ENCODE measurements around the gene C4orf50. TPM values are rescaled to one million over a fixed set of nuclear protein-coding genes. Genes with fewer than 3 reads are reported as not detected.
"Not testable (repeated sequence)": the region's sequence is repeated elsewhere in the genome, so short reads cannot be mapped to it uniquely, and the experiment has no call there.

The C4orf50 gene
- total RNA-seq, 3 donors from 2014 or later = 0.07 to 0.73 (median 0.09) TPM

DNA sequence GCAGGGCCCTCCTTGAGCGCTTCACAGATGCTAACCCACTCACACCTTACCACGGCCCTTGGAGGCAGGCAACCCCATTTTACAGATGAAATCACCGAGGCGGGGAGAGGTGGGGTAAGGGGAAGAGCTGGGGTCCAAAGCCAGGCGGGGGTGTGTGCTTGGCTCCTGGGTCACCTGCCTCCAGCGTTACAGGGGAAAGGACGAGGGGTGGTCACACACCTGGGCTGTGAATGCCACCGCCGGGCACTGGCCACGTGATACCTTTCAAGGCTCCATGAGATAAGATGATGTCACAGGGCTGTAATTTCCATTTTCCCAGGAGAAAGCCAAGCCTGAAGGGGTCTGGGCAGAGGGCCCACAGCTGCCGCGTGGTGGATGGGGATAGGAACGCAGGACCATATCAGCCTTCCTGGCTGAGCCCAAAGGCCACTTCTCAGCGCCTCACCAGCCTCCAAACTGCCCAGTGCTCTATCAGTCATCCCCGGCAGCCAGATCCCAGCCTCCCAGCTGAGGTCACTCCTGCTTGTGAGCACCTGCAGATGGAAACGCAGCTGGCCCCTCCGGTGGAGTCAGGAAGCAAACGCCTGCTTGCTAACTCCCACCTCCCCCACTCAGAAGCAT is 62.9 kb downstream of the C4orf50 start:
- DNase-seq (no peak), ATAC-seq (no peak)
- intact Hi-C loops (cut with DNase I, micrococcal nuclease) = no loop called here
- H3K36me3 ChIP-seq (ENCODE audit: low read depth) = no peaks in the 10 kb centered on the region
- TF ChIP-seq, protein P1, sequence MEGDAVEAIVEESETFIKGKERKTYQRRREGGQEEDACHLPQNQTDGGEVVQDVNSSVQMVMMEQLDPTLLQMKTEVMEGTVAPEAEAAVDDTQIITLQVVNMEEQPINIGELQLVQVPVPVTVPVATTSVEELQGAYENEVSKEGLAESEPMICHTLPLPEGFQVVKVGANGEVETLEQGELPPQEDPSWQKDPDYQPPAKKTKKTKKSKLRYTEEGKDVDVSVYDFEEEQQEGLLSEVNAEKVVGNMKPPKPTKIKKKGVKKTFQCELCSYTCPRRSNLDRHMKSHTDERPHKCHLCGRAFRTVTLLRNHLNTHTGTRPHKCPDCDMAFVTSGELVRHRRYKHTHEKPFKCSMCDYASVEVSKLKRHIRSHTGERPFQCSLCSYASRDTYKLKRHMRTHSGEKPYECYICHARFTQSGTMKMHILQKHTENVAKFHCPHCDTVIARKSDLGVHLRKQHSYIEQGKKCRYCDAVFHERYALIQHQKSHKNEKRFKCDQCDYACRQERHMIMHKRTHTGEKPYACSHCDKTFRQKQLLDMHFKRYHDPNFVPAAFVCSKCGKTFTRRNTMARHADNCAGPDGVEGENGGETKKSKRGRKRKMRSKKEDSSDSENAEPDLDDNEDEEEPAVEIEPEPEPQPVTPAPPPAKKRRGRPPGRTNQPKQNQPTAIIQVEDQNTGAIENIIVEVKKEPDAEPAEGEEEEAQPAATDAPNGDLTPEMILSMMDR (IDR thresholded peaks at IDR 0.05) = no peak
- no peaks in the 10 kb centered on the region for H3K9me3 ChIP-seq
- no peaks in the 10 kb centered on the region for H3K4me1 ChIP-seq (ENCODE audit: low read depth)
- no peak overlapping the region for H3K4me3 ChIP-seq

DNA sequence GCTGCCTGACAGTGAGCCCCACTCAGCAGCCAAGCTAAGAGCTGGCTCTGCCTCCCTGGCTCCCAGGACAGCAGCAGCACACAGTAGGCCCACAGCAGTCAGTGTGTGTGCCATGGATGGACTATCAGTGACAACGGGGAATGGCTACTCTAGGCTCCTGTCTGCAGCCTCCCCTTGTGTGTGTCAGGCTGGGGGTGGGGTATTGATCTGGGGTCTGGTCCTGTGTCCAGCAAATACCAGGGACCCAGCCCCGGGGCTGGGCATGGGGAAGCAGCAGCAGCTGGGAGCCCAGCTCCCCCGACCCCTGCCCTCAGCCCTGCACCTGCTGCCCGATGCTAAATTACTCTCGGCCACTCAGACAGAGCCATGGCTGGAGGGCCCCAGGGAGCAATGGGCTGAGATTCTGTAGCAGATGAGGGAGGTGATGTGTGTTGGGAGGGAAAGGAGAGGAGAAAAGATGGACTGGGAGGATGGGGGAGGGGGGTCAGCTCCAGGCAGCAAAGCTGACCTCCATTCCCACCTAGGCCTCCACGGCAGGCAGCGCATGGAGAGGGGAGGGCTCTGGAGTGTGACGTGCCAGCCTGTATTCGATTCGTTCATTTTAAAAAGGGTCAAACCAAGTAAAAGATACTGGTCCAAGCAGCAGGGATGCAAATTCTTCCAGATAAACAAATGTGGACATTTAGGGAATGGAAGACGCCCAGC is 64.0 kb downstream of the C4orf50 start:
- Histone ChIP-seq H3K4me3 (no peak overlapping the region), H3K4me1 (ENCODE audit: low read depth) (no peaks in the 10 kb centered on the region), H3K36me3 (ENCODE audit: low read depth) (no peaks in the 10 kb centered on the region), H3K9me3 (no peaks in the 10 kb centered on the region)
- ATAC-seq (no peak), DNase-seq (no peak)
- TF ChIP-seq, protein P1 (IDR thresholded peaks at IDR 0.05) = no peak
- intact Hi-C loops (cut with DNase I, micrococcal nuclease) = no loop called here

DNA sequence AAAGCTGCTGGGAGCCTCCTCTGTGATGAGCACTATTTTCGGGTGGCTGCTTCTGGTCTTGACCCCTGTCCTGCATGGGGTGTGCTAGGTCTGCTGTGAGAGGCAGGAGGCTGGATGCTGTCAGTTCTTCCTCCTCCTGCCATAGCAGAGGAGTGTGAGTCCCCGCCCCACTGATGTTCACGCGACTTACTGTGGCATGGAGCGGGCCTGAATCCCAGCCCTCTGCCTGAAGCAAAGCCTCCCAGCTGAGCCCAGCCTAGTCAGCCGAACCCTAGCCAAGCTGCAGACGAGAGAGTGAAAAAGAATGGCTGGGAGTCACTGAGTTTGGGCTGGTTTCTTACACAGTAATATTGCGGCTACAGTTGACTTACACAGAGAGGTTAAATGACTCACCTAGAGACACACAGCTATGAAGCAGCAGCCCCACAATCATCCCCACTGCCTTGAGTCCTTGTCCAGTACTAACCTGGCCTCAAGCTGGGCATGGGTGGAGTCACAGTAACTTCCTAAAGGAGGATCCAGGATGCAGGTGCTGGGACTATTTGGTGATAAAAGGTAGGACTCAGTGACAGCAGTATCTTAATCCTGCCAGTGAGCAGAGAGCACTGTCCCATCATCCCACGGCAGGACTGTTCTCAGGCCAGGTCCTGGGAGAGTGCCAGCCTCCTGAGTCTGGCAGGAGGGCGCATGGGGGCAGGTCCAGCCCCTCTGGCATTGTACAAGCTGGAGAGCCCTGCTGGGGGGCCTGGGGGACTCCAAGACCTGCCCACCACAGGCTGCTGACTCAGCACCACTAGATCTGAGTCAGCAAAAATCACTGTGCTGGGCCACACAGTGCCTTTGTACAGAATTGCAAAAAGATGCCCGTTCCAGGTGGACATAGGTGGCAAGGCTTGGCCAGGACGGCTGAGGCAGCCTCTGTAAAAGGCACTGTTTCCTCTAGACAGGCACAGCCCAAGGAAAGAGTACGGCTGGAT is 65.0 kb downstream of the C4orf50 start:
- DNase-seq (no peak), ATAC-seq (no peak)
- TF ChIP-seq, protein P1 (IDR thresholded peaks at IDR 0.05) = no peak
- Histone ChIP-seq H3K36me3 (ENCODE audit: low read depth) (no peaks in the 10 kb centered on the region), H3K9me3 (no peaks in the 10 kb centered on the region), H3K4me3 (no peak overlapping the region), H3K4me1 (ENCODE audit: low read depth) (no peaks in the 10 kb centered on the region)
- intact Hi-C loops (cut with DNase I, micrococcal nuclease) = no loop called here

DNA sequence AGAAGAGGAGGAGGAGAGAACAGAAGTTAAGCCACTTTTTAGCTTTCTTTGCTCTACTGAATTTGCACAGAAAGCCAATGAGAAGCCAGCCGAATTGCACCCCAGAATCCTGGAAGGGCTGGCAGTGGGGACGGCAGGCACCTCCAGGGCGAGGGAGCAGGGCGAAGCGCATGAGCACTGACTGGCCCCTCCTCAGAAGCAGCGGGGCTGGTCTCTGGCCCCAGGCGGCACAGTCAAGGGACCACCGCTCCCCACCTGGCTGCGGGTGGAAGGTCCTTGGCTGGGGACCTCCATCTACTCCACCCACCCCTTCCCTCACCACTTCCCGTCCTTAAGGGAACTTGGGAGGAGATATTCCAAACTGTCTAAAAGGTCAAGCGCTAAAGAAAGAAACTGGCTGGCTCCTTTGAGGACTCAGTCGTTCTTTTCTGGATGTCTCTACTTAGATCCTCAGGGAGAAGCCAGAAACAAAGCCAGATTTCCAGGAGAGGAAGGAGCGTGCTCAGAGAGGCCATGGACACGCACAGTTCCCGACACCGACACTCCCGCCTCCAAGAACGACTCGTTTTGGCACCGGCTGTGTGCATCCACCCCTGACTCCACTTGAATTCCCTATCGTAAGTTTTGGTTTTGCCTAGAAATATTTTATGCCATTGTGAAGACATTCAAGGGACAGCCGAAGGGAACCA is 65.8 kb downstream of the C4orf50 start:
- H3K4me1 ChIP-seq (ENCODE audit: low read depth) = no peaks in the 10 kb centered on the region
- no peak for ATAC-seq
- no peak overlapping the region for H3K4me3 ChIP-seq
- TF ChIP-seq, protein P1 (IDR thresholded peaks at IDR 0.05) = no peak
- intact Hi-C loops (cut with DNase I, micrococcal nuclease) = no loop called here
- no peak for DNase-seq
- no peaks in the 10 kb centered on the region for H3K36me3 ChIP-seq (ENCODE audit: low read depth)
- no peaks in the 10 kb centered on the region for H3K9me3 ChIP-seq

DNA sequence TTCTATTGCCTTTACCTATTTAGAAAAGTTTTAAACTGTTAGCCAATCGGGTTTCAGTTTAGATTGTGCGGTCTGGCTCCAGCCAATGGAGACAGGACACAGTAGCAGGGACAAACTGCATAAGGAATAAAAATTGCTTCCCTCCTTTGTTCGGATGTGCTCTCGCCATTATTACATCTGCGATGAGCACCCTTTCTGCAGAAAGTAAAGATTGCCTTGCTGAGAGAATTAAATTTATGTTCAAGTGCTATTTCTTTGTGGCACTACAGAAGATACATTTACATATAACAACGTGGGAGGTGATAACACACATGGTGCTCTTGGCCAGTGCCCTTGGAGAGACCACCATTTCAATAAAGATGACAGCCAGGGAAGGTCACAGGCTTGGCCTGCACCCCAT is 71.6 kb downstream of the C4orf50 start:
- H3K4me3 ChIP-seq; H3K4me1 ChIP-seq (ENCODE audit: low read depth); H3K36me3 ChIP-seq (ENCODE audit: low read depth); H3K9me3 ChIP-seq; DNase-seq; ATAC-seq; intact Hi-C loops (cut with DNase I, micrococcal nuclease): not testable (repeated sequence)
